ENCODE data around the gene SCO2.

Gene SCO2

GRCh38 chr22:50517495-50518260 is 7.7 kb downstream of the SCO2 start:
- DNase-seq = no peak

DNA sequence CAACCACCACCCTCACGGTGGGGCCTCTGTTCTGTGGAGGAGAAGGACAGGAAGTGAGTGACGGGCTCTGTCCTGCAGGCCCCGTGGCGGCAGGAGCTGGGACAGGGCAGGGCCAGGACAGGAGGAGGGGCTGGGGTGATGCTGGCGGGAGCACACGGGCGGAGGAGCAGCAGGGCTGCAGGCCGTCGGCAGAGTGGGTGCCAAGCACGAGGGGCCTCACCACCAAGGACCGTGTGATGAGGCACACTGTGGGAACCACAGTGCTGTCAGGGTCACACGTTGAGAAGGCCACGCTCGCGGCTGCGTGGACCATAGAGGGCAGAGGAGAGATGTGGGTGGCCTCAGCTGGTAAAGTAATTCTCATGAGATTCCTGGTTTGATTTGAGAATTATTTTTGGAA is 8.5 kb downstream of the SCO2 start:
- DNase-seq = no peak

- no peak for DNase-seq
Measured at GRCh38 chr22:50516068-50516467, 9.3 kb downstream of the SCO2 start.

DNA sequence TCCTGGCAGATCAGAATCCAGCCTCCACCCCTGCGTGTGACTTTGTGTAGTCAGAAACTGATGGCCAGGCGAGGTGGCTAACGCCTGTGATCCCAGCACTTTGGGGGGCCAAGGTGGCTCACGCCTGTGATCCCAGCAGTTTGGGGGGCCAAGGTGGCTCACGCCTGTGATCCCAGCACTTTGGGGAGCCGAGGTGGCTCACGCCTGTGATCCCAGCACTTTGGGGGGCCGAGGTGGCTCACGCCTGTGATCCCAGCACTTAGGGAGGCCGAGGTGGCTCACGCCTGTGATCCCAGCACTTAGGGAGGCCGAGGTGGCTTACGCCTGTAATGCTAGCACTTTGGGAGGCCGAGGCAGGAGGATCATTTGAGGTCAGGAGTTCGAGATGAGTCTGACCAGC is 12.2 kb downstream of the SCO2 start:
- no peak for DNase-seq

GRCh38 chr22:50508897-50509296 is 16.5 kb downstream of the SCO2 start:
- no peak for DNase-seq

GRCh38 chr22:50507991-50508884 is 17.2 kb downstream of the SCO2 start, which contains the start of gene NCAPH2:
NCAPH2 (plus strand) TSS chr22:50508224; CDS start chr22:50508338, 114 bp downstream.
- peak; percentile 90 for DNase-seq

- DNase-seq = peak; percentile 88
Measured at GRCh38 chr22:50507421-50507990, 17.9 kb downstream of the SCO2 start, which contains the start of gene LMF2. LMF2 (minus strand) TSS chr22:50507702; CDS start chr22:50507675, 27 bp downstream.

- DNase-seq = no peak
Measured at GRCh38 chr22:50506611-50507420, 18.6 kb downstream of the SCO2 start.

DNA sequence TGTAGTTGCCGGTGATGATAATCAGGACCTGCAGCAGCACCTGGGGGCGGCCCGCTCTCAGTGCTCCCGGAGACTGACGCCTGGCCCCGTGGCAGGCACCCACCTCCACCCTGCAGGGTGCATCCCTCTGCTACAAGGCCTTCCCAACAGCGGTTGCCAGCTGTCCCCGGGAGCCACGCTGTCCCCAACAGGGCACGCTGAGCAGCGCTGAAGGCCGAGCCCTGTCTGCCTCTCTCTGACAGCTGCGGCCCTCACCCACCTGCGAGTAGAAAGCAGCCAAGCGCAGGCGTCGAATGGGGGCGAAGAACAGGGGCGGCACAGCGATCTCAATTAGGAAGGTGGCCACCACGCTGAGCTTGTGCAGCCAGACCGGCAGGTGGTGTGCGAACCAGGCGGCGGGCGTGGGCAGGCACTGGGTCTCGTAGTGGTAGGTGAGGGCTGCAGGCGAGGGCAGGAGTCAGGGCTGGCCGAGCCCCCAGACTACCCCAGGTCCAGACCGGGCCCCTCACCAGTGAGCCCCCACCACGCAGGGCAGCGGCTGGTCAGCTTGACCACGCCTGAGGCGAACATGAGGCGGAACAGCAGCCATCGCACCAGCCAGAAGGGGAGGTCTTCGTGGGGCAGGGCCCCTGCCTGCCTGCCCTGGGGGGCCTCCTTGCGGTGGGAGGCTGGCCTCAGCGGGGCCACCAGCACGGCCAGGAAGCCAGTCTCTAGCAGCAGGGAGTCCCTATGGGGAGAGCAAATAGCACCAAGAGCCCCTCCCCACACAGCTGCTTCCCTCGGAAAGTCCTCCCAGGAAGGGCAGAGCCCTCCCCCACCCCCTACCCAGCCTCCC is 19.4 kb downstream of the SCO2 start:
- DNase-seq = no peak

GRCh38 chr22:50505276-50505775 is 20.1 kb downstream of the SCO2 start:
- no peak for DNase-seq

DNA sequence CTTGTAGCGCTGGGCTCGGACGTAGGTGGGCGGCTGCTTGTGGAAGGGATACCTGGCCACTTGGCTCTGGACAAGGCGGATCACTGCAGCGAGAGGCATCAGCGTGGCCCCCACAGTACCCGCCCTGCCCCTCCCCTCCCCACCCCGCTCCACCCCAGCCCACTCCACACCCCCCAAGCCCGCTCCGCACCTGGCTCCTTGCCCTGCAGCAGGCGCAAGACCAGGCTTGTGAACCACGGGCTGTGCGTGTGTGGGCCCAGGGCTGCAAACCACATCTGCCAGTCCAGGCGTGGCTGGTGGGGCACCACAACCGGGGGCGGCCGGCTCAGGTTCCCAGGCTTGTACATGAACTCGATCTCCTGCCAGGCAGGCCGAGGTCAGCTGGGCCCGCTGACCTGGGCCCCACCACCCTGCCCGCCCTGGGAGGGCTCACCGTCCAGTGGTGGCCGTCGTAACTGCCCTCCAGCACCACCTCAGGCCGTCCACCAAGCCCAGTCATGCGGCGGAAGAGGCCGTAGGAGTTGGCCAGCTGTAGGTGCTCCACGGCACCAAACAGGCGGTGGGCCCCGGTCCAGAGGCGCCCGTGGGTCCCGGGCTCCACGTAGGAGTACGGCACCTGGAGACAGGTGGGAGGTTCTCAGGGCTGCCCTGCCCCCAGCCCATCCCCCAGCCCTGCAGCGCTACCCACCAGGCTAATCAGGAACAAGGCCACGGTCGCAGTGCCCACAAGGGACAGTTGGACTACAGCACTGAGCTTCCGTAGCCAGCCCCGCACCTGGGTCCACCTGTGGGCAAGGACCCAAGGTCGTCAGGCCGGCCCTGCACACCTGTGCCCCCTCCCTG is 20.8 kb downstream of the SCO2 start:
- DNase-seq = no peak

DNA sequence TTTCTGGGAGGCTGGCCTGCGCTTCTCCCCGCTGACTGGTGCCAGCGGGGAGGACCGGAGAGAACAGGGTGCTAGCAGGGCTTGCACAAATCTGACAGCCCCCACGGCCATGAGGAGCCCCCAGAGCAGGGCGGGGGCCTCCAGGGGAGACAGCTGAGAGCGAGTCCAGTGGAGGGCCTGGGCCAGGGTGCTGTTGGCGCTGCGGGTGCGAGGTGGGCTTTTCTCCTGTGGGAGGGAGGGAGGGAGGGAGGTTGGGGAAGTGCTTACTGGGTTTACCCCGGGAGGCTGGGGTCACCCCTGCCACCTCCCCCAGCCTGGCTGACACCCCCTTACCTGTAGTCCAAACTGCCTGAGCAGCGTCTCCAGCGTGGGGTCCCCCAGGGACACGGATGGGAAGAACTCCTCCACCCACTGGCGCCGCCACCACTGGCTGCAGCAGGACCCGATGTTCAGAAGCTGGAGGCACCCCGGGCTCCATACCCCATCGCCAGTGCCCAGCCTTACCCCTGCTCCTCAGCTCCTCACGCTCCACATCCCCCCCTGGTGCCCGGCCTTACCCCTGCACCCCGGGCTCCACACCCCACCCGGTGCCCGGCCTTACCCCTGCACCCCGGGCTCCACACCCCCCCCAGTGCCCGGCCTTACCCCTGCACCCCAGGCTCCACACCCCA is 21.8 kb downstream of the SCO2 start:
- DNase-seq = no peak

DNA sequence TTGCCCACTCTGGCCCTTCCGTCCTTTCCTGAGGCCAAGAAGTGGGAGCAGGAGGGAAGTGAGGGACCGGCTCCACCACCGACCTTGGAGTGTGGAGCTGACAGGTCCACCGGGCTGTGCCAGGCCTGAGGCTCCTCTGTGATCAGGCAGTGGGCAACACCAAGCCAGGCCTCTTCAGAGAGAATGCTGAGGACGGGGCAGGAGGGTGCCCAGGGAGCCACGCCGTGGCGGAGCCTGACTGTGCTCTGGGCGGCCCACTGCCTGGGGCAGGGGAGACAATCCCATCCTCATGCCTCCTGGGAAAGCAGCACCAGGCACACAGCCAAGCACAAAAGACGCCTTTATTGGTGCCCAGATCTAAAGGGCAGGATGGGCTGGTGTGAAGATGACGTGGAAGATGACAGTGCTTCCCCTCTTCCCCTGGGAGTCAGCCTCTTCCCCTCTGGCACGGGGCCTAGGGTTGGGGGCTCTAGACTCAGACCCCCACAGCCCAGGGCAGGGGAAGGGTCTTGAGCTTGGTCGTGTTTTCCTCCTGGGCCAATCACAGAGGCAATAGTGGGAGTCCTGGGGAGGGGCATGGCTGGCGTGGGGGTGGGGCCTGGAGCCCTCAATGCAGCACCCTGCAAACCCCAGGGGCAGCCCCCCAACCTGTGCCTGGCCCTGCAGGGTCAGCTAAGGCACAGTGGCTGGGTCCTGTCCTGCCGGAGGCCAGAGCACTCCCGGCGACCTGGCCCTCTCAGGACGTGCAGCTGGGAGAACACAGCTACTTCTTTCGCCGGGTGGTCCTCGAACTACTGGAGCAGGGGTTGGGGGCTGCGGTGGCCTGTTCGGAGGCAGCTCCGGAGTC is 22.5 kb downstream of the SCO2 start:
- no peak for DNase-seq

GRCh38 chr22:50502096-50502495 is 23.3 kb downstream of the SCO2 start:
- DNase-seq = no peak

GRCh38 chr22:50500452-50500851 is 24.9 kb downstream of the SCO2 start:
- DNase-seq = no peak

GRCh38 chr22:50498322-50498890 is 27.0 kb downstream of the SCO2 start:
- peak; percentile 63 for DNase-seq

GRCh38 chr22:50497093-50497492 is 28.3 kb downstream of the SCO2 start:
- no peak for DNase-seq

DNA sequence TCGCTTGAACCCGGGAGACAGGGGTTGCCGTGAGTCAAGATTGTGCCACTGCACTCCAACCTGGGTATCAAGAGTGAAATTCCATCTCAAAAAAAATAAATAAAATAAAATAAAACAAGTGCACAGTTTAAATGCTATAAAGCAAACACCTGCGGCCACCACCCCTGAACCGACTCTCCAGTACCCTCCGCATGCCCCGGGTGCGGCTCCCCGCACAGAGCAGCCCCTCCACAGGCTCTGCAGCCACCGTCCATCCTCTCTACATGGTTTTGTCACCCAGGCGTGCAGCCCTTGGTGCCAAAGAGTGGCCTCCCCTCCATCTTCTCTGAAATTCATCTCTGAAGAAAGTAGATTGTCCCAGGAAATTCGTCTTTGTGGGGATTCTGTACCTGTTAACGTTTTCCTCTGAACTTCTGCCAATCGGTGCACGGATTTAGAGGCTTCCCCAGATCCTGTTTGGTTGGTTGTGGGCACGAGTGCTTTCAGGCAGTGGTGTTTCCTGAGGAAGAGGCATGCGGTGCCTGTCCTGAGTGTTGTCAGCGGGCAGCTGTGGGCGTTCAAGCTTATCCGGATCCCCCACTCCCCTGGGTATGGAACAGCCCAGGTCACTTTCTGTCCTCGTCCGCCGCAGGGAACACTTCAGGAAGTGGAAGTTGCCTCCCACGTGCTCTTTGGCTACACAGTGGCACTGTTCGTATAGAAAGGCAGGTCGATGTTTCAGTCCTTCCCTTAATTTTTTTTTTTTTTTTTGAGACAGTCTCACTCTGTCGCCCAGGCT is 34.7 kb downstream of the SCO2 start:
- DNase-seq = no peak
